ENCODE data around the gene CADM4.
A peak's percentile ranks its signal among the peaks of the same experiment; 100 is the strongest.
"Not testable (repeated sequence)": the region's sequence is repeated elsewhere in the genome, so short reads cannot be mapped to it uniquely, and the experiment has no call there.

CADM4 gene, protein sequence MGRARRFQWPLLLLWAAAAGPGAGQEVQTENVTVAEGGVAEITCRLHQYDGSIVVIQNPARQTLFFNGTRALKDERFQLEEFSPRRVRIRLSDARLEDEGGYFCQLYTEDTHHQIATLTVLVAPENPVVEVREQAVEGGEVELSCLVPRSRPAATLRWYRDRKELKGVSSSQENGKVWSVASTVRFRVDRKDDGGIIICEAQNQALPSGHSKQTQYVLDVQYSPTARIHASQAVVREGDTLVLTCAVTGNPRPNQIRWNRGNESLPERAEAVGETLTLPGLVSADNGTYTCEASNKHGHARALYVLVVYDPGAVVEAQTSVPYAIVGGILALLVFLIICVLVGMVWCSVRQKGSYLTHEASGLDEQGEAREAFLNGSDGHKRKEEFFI

DNA sequence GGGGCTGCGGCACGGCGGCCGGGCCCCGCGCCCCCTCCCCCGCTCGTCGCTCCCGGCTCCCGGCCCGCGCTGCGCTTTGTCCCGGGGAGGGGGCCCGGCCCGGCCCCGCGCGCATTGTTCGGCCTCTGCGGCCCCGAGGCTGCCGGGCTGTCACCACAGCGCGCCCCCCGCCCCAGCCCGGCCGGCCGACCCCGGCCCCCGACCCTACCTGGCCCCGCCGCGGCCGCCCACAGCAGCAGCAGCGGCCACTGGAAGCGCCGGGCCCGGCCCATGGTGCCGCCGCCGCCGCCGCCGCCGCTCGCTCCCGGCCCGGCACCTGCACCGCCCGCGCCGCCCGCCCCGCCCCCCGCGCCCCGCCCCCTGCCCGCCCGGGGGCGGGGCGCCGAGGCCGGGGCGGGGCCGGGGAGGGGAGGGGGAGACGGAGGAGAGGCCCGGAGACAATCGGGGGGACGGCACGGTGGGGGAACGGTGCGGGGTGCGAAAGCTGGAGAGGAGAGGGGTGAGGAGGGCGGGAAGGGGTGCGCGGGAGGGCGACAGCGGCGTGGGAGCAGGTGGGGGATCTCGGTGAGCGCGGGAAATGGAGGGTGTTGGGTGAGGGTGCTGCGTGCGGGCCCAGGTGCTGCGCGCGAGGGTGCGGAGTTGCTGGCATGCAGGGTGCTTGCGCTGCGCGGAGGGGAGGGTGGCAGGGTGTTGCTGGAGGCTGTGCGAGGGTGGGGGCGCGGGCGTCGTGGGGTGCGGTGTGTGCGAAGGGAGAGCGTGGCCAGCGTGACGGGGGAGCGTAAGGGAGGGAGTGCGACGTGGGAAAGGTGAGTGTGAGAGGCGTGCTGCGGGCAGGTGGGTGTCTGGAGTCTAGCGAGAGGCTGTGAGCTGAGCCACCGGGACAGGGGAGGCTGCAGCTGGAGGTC is at the start of gene CADM4:
Gene CADM4 (minus strand): TSS at position 332 of the 905 bp plus-strand sequence. CDS start 60 bp downstream, at position 272.
- DNase-seq = peak; percentile 27

DNA sequence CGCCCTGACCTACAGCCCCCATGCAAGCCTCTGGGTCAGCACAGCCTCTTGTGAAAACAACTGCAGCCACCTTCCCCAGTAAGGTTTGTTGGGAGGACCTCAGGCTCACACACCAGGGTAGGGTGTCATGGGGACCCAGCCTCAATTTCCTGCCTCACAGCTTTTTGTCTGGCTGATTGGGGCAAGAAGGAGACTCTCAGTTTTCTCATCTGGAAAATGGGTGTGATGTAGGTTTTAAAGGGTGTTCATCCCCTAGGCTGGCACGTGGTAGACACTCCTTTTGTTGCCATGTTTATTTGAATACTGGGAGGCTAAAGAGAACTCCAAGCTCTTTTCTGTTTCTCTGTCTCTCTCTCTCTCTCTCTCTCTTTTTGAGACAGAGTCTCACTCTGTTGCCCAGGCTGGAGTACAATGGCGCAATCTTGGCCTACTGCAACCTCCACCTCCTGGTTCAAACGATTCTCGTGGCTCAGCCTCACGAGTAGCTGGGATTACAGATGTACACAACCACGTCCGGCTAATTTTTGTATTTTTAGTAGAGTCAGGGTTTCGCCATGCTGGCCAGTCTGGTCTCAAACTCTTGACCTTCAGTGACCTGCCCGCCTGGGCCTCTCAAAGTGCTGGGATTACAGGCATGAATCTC is 48.5 kb upstream of the CADM4 start:
- DNase-seq = no peak

DNA sequence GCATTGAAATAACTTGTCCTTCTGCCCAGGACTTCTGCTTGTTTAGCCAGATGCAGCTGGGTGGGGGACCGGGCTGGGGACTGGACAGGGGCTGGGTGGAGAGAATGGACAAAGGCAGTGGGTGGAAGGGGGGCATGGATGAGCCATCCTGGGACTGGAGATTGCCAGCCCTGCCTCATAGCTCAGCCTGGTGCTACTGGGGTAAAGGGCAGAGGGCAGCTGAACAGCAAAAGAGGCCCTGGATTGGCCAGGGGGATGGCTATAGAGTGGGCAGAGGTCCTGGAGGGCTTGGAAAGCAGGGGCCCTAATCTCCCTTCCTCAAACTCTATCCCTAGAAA is 48.0 kb upstream of the CADM4 start:
- DNase-seq = no peak

DNA sequence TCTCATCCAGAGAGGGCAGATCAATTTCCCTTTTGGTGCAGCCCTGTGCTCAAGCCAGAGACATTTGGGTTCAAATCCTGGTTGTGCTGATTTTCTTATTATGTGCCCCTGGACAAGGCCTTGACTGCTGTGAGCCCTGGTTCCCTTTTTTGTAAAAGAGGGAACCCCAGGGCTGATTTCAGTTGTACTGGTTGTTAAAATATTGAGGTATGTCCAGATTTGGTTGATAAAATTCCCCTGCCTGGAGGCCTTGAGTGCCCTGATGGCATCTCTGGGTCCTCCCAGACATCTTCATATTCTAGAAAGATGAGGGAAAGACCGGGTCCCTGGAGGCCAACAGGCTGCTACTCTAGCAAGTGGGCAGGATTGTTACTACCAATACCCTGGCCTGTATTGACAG is 44.7 kb upstream of the CADM4 start:
- DNase-seq = no peak

DNA sequence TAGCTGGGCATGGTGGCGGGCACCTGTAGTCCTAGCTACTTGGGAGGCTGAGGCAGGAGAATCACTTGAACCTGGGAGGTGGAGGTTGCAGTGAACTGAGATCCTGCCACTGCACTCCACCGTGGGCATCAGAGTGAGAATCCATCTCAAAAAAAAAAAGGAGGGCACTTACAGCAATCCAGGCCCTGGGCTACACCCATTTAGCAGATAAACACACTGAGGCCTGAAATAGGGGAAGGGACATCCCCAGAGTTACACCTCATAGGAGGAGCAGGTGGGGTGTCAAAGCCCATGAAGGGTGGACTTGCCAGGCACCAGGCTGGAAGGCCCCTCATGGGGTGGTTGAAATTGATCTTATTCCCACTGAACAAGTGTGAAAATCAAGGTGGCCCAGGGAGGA is 44.3 kb upstream of the CADM4 start:
- no peak for DNase-seq

DNA sequence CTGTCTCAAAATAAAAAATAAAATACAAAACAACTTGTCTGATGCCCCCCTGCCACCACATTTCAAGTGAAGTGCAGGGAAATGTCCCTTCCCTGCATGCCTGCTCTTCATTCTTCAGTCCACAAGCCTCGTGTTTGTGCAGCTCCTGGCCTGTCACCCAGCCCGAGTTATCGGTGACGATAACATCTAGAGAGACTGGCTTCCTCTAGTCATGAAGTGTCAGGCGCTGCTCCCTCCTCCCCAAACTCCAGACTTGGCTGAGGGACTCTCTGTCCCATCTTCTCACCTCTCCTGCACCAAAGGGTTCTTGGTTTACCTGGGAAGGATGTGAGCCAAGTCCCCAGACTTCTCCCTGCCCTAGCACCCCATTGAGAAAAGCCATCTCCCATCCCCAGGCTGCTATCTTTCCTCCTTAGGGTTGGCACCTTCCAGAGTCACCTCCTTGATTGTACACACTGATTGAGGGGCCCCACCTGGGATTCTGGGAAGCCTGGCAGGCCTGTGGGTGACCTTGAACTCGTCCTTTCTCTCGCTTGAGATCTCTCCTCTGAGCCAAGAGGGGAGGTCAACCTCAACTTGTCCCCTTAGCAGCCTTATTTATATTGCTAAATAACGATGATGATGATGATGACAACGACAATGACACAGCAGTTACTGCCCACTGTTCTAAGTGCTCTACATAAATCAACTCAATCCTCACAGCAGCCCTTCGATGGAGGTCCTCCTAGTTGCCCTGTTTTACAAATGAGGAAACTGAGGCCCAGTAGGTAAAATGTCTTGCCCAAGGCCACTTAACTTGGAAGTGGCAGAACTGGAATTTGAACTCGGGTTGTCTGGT is 43.4 kb upstream of the CADM4 start:
- DNase-seq = no peak

DNA sequence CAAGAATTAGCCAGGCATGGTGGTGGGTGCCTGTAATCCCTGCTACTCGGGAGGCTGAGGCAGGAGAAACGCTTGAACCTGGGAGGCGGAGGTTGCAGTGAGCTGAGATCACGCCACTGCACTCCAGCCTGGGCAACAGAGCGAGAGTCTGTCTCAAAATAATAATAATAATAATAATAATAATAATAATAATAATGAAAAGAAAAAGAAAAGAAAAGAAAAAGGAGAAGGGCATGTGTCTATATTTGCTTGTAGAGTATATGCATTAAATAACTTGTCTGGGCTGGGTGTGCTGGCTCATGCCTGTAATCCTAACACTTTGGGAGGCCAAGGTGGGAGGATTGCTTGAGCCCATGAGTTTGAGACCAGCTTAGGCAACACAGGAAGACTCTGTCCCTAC is 42.6 kb upstream of the CADM4 start:
- DNase-seq = not testable (repeated sequence)

DNA sequence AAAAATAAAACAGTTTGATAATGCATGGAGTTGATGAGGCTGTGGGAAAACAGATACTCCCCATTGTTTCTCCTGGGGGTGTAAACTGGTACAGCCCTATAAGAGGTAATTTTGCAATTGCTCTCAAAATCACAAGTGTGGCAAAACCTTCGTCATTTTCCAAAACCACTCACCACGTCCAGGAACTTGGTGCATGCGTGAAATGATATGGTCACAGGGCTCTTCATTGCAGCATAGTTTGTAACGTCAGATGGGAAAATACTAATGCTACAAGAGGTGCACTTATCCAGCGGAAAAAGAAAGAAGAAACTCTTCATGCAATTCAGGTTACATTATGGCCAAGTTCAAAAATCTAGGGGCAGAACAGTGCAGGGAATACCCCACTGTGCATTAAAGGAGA is 42.2 kb upstream of the CADM4 start:
- no peak for DNase-seq

DNA sequence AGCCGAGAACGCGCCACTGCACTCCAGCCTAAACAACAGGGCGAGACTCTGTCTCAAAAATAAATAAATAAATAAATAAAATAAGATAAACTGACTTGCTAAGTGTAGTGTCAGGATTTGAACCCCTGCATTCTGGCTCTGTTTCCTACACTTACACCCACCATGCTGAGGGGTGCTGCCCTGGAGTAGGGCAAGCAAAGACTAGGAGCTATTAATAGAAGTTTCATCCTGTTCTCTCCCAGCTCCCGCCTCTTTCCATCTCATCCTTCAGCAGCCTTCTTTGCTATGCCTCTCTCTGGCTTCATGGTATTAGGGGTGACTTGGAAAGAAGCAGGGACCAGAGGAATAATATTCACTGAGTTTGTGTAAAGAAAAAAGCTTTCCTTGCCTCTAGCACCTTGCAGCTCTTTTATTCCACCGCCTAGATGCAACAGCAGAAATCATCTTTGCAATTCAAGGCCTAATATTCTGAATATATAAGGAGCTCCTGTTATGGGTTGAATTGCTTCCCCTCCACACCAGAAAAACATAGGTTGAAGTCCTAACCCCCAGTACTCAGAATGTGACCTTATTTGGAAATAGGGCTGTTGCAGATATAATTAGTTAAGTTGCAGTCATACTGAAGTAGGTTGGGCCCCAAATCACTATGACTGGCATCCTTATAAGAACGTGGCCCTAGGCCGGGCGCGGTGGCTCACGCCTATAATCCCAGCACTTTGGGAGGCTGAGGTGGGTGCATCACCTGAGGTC is 39.0 kb upstream of the CADM4 start:
- DNase-seq = no peak

DNA sequence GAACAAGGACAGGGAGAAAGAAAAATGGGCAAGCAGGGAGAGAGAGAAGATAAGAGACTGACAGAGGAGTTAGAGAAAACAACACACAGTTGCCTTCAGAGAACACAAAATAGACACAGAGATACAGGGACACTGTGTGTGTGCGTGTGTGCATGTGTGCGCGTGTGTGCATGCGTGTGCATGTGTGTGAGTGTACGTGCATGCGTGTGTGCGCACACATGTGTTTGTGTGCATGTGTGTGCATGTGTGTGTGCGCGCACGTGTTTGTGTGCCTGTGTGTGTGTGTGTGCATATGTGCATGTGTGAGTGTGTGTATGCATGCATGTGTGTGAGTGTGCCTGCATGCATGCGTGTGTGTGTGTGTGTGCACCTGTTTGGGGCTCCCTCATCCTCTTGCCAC is 36.3 kb upstream of the CADM4 start:
- no peak for DNase-seq

DNA sequence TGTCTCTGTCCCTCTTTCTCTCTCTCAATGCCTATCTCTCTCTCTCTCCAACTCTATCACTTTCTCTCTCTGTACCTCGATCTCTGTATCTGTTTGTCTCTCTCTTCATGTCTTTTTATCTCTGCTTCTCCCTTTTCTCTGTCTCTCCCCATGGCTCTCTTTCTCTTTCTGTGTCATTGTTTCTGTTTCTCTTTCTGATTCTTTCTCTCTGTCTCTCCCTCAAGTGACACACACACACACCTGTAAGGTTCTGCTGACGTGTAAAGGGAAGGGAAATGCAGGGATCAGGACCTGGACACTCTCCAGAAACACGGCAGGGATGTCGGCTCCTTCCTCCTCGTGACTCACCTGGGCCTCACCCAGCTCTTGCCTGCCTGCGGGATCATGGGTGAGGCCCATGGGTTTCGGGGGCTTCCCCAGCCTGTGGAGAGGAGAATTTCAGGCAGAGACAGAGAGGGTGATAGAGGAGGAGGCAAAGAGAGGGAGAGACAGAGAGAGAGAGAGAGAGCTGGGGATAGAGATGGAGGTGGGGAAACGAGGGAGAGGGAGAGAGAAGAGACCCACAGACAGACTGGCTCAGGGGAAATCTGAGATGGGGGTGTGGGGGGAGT is 35.7 kb upstream of the CADM4 start:
- DNase-seq = no peak

DNA sequence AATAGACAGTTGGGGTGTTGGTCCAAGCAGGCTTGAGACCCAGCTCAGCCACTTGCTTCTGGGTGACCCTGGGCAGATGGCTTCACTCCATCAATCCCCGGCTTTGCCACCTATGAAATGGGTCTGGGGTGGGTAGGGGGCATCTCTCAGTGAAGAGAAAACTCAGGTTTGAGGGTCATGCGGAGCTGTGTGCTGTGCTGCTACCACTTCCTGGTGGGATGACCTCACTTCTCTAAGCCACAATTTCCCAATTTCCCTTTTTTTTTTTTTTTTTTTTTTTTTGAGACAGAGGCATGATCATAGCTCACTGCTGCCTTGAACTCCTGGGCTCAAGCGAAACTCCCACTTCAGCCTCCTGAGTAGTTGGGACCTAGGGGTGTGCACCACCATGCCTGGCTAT is 34.9 kb upstream of the CADM4 start:
- DNase-seq = no peak

DNA sequence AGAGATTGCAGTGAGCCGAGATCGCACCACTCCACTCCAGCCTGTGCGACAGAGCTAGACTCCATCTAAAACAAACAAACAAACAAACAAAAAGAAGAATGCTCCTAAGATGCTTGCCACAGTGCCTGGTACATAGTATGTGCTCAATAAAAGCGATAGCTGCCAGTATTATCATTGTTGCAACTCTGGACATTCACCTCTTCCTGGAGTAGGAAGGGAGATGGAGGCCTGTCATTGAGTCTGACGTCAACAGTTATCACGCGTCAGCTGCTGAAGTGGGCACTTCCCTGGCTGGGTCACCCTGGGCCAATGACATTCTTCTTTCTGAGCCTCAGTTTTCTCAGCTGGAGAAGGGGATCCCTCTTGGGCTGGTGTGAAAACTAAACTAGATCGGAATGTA is 34.5 kb upstream of the CADM4 start:
- DNase-seq = no peak

DNA sequence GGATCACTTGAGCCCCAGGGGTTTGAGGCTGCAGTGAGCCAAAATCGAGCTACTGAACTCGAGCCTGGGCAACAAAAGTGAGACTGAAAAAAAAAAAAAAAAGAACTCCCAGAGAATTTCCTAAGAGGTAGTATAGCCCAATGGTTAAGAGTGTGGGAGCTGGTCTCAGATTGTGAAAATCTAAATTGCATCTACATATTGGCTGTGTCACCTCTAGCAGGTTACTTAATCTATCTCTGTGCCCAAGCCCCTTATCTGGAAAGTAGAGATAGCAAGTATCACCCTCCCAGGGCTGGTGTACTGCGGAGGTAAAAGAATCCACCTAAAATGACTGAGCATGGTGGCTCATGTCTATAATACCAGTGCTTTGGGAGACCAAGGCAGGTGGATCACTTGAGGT is 34.0 kb upstream of the CADM4 start:
- no peak for DNase-seq

DNA sequence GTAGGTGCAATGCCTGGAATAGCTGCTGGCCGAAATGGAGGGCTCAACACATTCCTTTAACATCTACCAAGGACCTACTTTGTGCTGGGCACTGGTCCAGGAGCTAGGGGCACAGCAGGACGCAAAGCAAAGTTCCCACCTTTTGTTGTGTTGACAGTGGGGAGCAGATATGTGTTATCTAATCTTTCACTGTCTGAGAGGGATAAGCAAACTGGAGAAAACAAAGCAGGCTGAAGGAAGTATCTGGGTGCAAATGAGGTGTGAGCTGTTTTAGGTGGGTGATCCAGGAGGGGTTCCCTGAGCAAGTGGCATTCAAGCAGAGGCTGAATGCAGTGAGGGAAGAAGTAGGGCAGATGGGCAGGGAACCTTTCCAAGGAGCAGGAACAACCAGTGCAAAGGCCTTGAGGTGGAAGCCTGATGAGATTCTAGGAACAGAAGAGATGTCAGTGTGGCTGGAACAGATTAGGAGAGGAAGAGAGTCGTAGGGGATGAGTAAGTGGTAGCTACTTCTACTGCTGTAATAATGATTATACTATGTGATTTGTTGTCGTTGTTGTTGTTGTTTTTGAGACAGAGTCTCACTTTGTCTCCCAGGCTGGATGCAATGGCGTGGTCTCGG is 32.5 kb upstream of the CADM4 start:
- DNase-seq = no peak

DNA sequence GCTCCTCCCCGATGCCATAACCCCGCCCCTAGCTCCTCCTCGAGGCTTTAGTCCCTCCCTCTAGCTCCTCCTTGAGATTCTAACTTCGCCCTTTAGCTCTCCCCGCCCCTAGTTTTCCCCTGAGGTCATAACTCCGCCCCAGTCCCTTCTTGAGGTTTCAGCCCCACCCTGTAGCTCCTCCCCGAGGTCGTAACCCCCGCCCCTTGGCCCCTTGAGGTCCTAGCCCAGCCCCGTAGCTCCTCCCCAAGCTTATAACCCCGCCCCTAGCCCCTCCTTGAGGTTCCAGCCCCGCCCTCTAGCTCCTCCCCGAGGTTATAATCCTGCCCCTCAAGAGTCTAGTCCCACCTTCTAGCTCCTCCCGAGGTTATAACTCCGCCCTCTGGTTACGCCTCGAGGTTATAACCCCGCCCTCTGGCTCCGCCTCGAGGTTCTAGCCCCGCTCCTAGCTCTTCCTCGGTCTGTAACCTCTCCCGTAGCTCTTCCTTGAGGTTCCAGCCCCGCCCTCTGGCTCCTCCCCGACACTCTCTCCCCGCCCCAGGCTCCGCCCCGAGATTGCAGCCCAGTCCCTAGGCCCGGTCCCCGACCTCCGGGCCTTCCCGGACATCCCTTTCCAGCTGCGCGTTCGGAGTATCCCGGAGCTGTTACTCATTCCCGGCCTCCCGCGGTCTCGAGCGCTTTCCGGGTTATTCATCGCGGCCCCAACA is 28.9 kb upstream of the CADM4 start:
- DNase-seq = peak; percentile 99

DNA sequence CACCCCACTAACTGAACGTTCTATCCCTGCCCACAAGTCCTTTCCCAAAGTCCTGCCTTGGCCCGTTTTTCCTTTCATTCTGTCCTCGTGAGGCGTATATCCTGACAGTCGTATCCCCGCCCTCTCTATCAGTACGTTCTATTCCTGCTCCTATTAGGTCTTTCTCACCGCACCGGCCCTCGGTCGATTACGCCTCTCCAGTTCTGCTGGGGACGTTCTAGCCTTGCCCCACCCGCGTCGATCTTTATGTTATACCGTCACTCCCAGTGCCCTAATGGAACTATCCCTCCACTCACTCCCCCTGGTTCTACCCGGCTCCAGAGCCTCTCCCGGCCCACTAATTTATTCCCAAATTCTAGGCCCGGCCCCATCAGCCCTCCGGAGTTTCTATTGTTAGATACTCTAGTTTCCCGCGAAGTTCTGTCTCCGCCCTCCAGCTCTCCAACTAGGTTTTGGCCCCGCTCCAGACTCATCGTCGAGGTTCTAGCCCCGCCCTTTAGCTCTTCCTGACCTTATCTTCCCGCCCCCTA is 28.3 kb upstream of the CADM4 start:
- DNase-seq = no peak

DNA sequence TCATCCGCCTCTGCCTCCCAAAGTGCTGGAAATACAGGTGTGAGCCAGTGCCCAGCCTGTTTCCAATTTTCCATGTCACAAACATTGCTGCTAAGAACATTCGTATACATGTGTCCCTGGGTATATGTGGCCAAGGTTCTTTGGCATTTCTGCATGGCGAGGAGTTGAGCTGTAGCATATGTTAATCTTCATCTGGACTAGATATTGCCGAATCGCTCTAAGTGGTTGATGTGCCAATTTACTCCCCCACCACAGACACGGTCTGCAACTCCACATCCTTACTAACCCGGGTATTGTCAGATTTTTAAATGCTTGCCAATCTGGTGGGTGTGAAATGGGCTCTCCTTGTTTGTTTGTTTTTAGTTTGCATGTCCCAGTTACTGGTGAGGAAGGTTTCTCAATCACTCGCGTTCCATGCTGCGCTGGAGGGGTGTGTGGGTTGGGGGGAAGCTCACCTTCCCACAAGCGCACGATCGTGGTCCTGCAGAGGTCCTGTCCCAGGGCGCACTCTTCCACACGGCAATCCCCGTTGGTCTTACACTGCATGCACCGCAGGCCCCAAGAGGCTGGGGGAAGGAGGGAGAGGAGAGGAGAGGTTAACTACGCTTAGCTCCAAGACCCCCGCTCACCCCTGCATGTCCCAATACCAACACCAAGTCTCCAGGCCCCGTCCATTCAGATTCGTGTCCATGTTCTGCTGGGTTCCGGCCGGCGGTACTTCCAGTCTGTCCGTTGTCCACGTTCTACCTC is 27.7 kb upstream of the CADM4 start:
- no peak for DNase-seq

DNA sequence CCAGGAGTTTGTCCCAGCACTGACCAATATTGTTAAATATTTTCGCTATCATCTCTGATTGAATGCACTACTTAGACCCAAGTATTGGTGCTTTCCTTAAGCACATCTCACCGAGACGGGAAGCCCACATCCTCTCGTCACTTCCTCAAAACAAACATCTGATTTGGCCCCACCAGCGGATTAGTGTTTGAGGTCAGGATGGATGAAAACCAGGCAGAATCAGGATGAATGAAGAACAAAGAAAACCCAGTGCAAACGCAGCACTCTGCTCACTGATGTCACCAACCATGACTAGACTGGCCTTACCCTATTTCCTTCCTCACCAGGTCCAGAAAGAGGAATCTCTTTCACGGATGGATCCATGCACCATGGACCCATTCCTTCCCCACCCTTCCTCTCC is 24.4 kb upstream of the CADM4 start:
- no peak for DNase-seq

Data from NCI-H1105 treated with DMSO at 0.1 percent for 48 hours (cell line).